ENCODE measurements around the gene UTRN. TPM values are rescaled to one million over a fixed set of nuclear protein-coding genes. Genes with fewer than 3 reads are reported as not detected.

The UTRN gene
- 23.6 and 25.7 TPM in 2 replicates for total RNA-seq (2014; rRNA removed; shearing (Covaris generic))

DNA sequence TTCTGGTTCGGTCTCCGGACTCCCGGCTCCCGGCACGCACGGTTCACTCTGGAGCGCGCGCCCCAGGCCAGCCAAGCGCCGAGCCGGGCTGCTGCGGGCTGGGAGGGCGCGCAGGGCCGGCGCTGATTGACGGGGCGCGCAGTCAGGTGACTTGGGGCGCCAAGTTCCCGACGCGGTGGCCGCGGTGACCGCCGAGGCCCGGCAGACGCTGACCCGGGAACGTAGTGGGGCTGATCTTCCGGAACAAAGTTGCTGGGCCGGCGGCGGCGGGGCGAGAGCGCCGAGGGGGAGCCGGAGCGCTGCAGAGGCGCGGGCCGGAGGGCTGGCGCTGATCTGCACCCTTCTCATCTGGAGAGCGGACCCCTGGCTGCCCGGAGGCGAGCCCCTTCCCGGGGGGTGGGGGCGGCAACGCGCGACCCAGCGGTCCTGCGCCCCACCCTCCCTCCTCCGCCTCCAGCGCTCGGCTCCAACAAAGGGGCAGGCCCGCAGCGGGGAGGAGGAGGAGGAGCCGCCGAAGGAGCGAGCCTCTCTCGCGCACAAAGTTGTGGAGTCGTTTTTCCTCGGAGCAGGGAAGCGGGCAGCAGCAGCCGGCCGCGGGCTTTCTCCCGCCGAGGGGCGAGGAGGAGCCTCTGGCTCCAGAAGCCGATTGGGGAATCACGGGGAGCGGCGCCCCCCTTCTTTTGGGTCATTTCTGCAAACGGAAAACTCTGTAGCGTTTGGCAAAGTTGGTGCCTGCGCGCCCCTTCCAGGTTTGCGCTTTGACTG, at the start of gene UTRN:
TSS of gene UTRN (plus strand) at position 553 of the 765 bp plus-strand sequence. CDS start 6,494 bp downstream, outside the sequence.
- DNase-seq (ENCODE audit: low spot score) = peak; percentile 61

DNA sequence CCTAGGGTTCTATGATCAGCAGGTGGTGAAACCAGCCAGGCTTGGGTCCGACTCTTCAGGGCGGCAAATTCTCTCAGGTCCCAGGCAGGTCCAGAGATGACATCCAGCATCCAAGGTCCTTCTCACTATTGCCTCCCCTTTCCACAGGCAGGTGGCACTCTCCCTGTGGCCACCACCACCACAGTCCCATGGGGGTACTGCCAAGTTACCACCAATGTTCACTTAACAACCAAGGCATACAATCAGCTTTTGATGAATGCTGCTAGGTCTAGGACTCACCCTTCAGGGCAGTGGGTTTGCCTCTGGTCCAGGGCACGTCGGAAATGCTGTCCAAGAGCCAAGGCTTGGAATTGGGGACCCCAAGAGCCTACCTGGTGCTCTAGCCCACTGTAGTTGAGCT, 40.4 kb upstream of the UTRN start:
- DNase-seq (ENCODE audit: low spot score) = no peak

DNA sequence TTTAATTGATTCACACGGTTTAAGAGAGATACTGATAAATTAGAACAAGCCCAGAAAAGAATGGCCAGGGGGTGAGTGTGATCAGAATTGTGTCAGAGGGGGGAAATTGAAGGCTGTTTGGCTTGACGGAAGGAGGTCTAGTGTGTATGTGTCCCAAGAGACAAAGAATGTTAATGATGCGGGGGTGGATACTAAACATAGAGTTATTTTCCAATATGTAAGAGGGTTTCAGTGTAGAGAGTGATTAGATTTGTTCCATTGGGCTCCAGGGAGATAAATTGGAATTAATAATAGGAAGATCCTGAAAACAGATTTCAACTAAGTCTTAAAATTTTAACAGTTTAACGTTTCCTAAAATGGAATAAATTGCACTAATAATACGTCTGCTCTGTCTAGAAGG, 38.1 kb upstream of the UTRN start:
- no peak for DNase-seq (ENCODE audit: low spot score)

DNA sequence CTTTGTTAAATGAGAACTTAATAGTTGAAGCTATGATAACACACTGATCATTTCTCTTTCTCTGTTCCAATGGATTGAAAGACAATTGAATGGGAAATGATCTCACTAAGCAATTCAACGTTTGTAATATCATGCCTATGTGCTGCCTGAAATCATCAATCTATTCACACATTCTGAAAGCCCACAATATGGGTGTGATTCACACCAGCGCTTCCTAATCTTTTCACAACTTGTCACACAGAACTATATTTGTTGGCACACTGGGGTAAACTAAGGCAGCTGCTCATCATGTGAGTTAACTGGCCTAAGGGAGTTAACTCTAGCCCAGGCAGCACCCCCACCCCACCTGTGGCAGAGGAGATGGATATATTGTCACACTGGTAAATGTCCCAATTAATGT, 37.1 kb upstream of the UTRN start:
- DNase-seq (ENCODE audit: low spot score) = no peak

DNA sequence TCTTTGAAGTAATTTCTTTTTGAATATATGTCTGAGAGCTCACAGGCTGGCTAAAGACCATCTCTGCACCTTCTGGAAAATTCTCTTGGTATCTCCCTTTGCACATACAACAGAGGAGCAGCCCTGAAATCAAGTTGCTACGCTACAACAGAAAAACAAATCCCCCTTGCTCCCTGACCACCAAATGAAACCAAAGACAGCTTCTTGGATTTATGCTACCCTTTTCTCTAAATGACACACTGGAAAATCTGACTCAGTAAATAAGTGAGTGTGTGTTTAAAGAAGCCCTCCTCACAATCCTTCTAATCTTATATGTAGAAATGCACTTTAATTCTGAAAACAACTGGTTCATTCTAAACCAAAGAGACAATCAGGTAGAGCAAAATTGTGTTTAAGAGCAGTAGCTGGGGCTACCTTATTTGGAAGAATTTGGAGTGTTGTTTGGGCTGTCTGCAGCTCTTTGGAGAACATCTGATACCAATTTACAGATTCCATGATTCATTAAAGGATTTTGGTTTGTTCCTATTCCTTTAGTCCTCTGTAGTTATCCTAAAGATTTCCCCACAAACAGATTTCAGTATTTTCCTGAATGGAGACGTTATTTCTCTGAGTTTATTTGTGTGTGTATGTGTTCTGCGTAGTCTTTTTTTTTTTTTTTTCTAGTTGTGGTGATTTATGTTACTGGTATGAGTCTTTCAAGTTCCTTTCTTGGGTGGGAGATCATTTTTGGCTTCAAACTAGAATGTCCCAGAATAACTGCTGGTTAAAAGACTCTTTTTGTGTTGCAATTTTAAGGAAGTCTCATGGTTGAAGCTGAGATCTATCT, 36.4 kb upstream of the UTRN start:
- DNase-seq (ENCODE audit: low spot score) = no peak

DNA sequence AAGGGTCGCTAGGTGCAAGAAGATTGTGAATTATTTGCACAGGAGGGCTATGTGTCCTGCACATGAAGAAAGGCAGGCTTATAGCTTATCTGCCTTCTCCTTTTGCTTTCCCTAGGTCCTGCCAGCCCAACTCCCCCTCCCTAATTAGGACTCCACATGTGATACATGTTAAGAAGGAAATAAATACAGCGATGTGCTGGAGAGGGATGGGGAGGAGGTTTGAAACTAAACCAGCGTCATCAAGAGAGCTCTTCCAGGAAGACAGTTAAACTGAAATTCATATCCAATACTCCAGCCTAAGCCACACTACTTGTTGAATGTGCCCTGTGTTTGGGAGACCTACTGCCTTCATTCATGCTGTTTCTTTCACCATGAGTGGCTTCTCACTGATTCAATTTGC, 34.9 kb upstream of the UTRN start:
- no peak for DNase-seq (ENCODE audit: low spot score)

DNA sequence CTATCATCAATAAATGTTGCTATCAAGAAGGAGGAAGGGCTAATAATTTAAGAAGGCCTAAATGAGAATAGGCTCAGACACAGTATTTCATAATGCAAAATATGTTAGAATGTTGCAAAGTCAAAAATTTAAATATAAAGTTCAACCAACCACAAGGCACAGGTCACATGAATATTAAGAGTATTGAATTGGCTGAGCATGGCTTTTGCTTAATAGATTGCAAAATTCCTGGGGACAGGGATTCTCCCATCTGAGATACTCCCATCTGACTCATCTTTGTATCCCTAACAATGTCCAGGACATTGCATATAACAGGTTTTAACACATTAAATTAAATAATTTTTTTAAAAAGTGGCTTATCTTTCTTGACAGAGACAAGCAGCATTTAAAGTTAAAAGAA, 32.9 kb upstream of the UTRN start:
- DNase-seq (ENCODE audit: low spot score) = no peak

DNA sequence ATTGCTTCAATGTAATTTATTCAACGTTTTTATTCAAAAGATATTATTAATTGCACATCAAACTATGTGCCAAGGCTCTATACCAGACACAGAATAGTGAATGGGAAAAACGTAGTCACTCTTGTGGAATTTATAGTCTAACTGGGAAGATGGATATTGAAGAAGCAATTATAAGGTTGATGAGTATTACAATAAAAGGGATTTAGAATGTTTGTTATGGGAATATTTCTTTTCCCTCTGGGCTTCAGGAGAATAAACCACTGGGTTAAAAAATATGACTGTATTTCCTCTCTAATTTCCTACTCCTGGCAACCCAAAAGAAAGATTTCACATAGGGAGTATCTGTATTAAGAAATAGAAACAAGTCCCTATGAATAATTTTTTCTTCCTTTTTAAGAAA, 25.1 kb upstream of the UTRN start:
- DNase-seq (ENCODE audit: low spot score) = no peak

DNA sequence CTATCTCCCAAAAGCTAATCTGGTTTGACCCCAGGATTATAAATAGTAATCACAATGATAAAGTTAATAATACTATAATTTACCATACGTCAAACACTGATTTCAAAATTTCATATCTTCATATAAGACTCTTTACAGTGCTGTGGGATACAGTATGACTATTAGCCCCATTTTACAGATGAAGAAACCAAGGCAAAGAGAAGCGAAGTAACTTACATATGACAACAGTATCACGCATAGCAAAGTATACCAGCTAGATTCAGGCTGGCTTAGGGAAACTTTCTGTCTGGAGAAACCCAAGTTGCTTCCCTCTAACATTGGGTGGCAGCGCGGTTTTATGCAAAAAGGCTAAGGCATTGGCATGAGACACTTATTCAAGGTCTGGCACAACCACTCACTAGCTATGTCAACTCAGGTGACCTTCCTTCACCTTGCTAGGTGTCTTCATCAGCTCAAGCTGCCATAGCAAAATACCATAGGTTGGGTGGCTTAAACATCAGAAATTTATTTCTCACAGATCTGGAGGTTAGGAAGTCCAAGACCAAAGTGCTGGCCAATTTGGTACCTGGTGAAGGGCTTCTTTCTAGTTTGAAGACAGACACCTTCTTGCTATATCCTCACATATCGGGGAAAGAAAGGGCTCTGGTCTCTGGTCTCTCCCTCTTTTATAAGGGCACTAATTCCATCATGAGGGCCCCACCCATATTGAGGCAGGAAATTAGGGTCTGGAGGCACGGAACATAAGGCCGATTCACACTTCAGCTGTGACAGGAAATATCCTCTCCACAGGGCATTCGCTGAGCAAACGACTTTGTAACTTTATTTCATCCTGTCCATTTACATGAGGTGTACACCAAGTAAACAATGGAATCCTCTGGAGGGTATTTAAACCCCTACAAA, 22.4 kb upstream of the UTRN start:
- peak; percentile 7 for DNase-seq (ENCODE audit: low spot score)

DNA sequence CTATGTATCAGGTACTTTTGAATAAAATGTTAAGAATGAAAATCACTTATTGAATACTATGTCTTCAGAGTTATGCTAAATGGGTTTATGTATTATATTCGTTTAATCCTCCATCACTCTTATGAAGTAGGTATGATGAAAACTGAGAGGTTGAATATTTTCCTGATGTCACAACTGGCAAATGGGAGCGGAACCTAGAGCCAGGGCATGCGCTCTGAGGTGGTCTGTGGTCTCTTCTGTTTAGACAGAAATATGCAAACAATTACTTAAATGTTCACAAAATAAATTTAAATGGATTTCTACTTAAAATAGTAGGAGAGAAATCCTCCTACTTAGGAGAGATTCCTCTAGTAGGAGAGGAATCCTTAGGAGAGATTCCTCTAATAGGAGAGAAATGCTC, 21.3 kb upstream of the UTRN start:
- DNase-seq (ENCODE audit: low spot score) = no peak

DNA sequence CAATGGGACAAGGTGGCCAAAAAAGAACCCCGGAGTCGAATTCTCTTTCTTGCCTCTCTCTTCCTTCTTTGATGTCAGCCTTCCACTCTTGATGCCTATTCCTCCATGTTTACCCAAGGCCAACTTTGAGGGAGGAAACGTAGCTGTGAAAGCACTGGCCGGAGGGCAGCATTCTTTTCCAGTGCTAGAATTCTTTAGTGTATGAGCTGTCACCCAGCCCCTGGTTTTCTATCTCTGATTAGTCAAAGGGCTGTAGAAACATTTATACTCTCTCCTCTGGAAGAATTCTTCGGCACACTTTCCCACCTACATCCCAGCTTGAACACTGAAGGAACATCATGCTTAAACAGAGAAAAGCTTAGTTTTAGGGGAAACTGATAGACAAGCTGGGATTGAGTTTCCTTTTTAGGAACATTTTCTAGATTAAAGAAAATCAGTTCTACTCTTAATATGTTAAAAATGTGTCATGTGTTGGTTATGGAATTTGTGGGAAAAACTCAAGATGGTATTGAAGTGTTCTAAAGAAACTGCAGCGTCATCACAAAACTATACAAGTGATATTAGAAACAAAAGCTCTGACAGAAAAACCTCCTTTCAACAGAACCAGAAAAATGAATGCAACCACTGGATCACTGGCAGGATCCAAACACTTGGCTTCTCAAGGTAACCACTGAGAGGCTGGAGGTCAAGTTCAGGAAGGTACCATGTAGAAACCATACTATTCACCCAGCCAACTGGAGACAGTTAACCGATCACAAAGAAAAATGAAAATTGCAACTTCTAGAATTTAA, 20.7 kb upstream of the UTRN start:
- peak; percentile 64 for DNase-seq (ENCODE audit: low spot score)

DNA sequence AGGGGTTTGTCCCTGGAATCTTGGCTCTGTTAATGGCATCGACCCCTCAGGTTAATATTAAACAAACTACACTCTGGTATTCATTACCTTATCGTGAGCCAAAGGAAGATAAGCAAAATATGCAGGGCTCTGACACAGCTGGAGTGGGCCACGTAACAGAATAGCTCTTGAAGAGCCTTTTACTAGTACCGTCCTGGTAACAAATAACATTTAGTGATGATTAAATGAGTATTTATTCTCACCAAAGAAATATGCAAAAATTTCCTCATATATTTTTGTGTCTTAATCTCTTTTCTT, 20.1 kb upstream of the UTRN start:
- DNase-seq (ENCODE audit: low spot score) = no peak

DNA sequence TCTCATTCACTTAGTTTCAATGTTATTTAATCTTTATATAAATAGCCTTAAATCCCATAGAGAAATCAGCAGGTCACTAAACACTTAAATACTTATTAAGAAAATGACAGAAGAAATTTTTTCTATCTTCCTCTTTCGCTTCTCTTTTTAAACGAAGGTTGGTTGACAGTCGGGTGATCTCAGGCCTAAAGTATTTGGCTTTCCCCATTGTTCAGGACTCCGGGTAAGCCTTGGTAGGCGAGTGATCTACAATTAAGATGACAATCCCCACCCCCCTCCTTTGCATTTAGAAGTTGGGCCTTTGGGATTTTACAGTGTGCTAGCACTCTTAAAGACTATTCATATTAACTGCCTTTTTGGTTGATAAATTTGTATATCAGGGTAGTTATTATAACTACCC, 19.7 kb upstream of the UTRN start:
- DNase-seq (ENCODE audit: low spot score) = no peak

DNA sequence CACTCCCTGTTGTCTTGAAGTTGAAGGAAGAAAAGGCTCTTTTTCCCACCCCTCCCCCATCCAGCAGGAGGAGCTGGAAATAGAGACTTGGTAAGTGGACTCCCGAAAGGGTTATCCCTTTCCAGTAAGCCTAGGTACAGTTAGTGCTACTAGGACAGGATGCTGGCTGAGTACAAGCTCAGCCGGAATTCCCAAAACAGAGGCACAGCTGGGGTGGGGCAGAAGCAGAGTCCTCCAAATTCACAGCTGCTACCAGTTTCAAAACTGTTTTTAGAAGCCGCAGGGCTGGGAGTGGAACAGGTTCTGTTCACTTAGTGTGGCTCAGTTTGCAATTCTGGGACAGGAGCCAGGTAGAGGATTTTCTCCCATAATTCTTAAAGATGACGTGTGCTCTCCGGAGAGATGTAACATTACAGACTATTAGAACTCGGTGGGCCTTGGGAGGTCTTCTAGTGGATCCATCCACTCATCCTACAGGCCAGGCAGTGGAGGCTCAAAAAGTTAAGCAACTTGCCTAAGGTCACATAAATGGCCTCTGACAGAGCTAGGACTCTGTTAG, 19.0 kb upstream of the UTRN start:
- DNase-seq (ENCODE audit: low spot score) = no peak

DNA sequence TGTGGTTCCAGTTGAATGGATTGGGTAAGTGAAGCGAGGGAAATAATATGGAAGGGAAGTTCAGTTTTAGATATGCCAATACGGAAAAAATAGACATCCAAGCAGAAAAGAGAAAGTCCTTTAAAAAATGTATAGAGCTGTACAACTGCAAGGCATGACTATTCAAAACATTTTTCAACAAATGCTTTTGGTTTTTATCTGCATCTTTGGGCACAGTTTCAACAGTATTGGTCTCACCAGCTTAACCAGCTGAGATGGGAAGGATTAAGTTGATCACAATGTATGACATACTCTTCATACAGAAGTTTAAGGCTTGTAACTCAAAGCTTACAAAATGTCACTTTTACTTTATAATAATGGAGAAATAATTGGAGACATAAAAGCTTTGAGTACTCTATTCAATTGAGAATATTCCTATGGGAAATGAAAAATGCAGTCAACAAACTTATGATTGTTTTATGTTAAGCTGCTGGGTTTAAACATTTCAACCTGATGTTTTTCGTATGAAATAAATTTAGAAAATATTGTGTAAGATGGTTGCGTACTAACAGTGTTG, 16.3 kb upstream of the UTRN start:
- DNase-seq (ENCODE audit: low spot score) = no peak

DNA sequence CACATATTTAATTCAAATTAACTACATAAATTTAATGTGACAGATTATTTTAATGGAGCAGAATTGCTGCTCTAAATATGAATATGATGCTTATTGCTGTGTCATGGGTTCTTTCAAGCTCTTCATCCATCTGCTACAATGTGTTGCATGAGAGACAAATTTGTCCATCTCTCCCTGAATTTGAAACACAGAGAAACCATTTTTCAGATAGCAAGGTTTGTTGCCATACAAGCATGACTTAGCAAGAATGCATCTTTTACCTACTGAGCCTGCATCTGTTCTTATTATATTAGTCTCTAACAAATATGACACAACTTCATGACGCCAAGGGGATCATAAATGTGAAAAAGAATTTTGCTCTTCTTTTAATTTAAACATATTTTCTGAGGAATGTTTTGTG, 8.0 kb upstream of the UTRN start:
- DNase-seq (ENCODE audit: low spot score) = no peak

DNA sequence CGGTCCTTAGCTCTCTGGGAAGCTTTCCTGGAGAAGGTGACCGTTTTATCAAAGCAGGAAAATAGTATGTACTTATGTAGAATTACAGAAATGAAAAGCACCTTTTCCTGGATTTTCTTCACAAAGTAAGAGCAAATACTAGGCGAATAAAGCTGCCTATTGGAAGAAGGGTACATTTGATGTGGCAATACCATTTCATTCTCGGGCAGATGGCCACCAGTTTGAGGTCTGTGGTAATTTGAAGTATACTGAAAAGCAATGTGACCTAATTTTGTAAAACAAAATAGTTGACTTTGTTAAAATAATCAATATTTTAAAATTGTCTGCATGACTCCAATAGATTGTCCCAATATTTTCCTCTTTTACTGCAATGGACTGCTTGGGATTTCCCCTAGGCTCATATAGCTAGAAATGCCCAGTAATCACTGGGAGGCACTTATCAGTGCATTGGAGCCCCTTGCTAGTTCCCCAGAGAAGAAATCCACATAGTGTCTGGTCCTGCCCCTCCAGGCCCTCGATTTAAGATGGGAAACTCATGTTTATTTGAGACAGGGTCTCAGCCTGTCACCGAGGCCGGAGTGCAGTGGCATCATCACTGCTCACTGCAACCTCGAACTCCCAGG, 7.4 kb upstream of the UTRN start:
- DNase-seq (ENCODE audit: low spot score) = no peak

DNA sequence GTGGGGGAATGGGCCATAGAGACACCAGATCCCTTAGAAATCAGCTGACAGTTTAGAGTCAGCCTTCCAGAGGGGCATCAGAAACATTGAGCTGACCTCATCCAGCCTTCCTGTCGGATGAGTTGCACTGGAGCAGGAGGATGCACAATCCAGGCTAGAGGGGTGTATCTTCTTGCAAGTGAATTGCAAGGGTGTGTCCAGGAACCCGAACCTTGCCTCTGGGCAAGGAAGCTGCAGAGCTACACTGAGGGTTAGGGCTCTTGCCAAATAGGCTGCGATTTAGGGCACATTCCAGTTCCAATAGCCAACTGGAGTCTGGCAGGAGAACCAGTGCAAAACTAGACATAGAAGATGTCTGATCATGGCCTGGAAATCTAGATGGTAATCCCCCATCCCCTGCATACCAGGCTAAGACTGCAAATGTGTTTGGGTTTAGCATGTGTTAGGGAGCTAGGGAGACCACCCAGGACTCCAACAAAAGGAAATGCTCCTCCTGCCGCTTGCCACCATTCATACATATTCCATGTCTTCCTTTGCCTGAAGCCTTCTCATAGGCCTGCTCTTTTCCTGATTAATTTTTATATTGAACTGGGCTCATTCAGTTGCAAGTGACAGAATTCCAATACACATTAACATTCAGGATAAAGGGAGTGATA, 6.3 kb upstream of the UTRN start:
- DNase-seq (ENCODE audit: low spot score) = no peak

DNA sequence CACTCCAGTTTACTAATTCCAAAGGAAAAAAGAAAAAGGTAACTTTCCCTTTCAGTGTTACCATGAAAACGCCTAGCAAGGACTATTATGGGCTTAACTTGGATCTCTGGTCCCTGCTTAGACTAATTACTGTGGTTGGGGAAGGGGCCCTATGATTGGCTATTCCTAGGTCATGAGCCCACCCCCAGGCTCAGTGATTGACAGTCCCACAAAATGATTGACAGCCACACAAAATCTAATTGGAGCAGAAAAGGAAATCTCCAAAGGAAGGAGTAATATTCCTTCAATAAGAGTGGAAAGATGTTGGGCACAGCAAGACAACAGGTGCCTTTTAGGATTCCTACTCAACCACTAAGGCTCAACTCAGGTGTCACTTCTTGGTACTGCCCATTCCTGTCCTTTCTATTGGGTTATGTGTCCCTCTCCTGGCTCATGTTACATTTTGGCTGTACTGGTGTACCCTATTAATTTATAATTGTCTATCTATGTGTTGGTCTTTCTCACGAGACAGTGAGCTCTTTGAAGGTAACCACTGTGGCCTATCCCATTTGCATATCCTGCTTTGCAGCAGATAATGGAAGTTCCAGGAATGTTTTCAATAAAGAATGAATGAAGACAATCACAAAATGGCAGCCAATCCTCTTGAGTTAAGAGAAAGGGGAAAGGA, 5.5 kb upstream of the UTRN start:
- DNase-seq (ENCODE audit: low spot score) = no peak
